Testis (tissue), 2 donors: ENCODE data around the gene CLPTM1L.
"Not testable (repeated sequence)": the region's sequence is repeated elsewhere in the genome, so short reads cannot be mapped to it uniquely, and the experiment has no call there.

Source experiments
- POLR2A ChIP-seq: fragments of 450-650 bp; IDR thresholded peaks from one replicate; pipeline ENCODE4 v1.6.1; 2017; ENCODE audit warnings: antibody characterized with exemption, mild to moderate bottlenecking, moderate library complexity
- TF ChIP-seq, protein P1 (sequence below), 3 experiments: fragments of 450-650 bp in 2 of 3; fragments of 200-600 bp in 1 of 3; sonication (generic) in 1 of 3; IDR thresholded peaks; one replicate each; pipeline ENCODE4 v1.5.1; 2016 to 2019; ENCODE audit warnings: antibody characterized with exemption in 3 of 3, mild to moderate bottlenecking in 2 of 3, moderate library complexity in 1 of 3

- TF ChIP-seq, protein P1, sequence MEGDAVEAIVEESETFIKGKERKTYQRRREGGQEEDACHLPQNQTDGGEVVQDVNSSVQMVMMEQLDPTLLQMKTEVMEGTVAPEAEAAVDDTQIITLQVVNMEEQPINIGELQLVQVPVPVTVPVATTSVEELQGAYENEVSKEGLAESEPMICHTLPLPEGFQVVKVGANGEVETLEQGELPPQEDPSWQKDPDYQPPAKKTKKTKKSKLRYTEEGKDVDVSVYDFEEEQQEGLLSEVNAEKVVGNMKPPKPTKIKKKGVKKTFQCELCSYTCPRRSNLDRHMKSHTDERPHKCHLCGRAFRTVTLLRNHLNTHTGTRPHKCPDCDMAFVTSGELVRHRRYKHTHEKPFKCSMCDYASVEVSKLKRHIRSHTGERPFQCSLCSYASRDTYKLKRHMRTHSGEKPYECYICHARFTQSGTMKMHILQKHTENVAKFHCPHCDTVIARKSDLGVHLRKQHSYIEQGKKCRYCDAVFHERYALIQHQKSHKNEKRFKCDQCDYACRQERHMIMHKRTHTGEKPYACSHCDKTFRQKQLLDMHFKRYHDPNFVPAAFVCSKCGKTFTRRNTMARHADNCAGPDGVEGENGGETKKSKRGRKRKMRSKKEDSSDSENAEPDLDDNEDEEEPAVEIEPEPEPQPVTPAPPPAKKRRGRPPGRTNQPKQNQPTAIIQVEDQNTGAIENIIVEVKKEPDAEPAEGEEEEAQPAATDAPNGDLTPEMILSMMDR (IDR thresholded peaks at IDR 0.05): not testable (repeated sequence)
- not testable (repeated sequence) for TF ChIP-seq POLR2A
Measured at GRCh38 chr5:1290956-1291355, 53.9 kb downstream of the CLPTM1L start.
